OCI-LY7 (cell line): ENCODE results near the gene IPO11. TPM values are rescaled to one million over a fixed set of nuclear protein-coding genes. Genes with fewer than 3 reads are reported as not detected.
"Not testable (repeated sequence)": the region's sequence is repeated elsewhere in the genome, so short reads cannot be mapped to it uniquely, and the experiment has no call there.

Experiments
- BruUV-seq: library from RNA; stranded (reverse); fragments of 400-500 nt; replicated peaks from 2 replicates; lab custom pipeline; 2021; lab: Mats Ljungman, UMichigan
- CTCF ChIA-PET: fragments of 300-600 bp; sonication (Branson Sonifier 250); formaldehyde crosslinking; loops from one replicate; lab custom pipeline; 2022; ENCODE audit warnings: antibody characterized with exemption; ENCODE audit not compliant: unreplicated experiment; lab: Charles Lee
- POLR2A ChIA-PET: fragments of 300-600 bp; sonication (Branson Sonifier 250); formaldehyde crosslinking; loops from one replicate; lab custom pipeline; 2022; ENCODE audit warnings: antibody characterized with exemption; lab: Charles Lee
- DNase-seq: peaks from one replicate; pipeline ENCODE4 v3.0.0-alpha.2; 2015; ENCODE audit warnings: low spot score
- H2AFZ ChIP-seq: fragments of 200-600 bp; sonication (generic), shearing (Covaris generic); 2 replicates; pipeline ENCODE4 v1.6.1; 2014; ENCODE audit warnings: mild to moderate bottlenecking, antibody characterized with exemption, low read length, moderate library complexity
- H3K27ac ChIP-seq: fragments of 200-600 bp; sonication (generic); 2 replicates; pipeline ENCODE4 v1.5.1; 2014; ENCODE audit warnings: mixed run types, low read depth, mild to moderate bottlenecking, moderate library complexity, low read length, inconsistent platforms; ENCODE audit not compliant: poor library complexity, severe bottlenecking
- H3K36me3 ChIP-seq: fragments of 200-600 bp; sonication (generic); 2 replicates; pipeline ENCODE4 v1.6.1; 2014; ENCODE audit warnings: mild to moderate bottlenecking, antibody characterized with exemption, low read length, moderate library complexity, mixed read lengths; ENCODE audit not compliant: insufficient read depth
- H3K4me1 ChIP-seq: fragments of 200-600 bp; sonication (generic); 2 replicates; pipeline ENCODE4 v1.5.1; 2014; ENCODE audit warnings: mild to moderate bottlenecking, low read length; ENCODE audit not compliant: insufficient read depth, poor library complexity, severe bottlenecking
- H3K4me2 ChIP-seq: fragments of 200-600 bp; sonication (generic); 2 replicates; pipeline ENCODE4 v1.6.1; 2014; ENCODE audit warnings: mild to moderate bottlenecking, low read length
- H3K4me3 ChIP-seq: fragments of 200-600 bp; sonication (generic); 2 replicates; pipeline ENCODE4 v1.5.1; 2014; ENCODE audit warnings: mild to moderate bottlenecking, low read depth, low read length; ENCODE audit not compliant: poor library complexity, severe bottlenecking
- H3K79me2 ChIP-seq: fragments of 200-600 bp; sonication (generic); 2 replicates; pipeline ENCODE4 v1.6.1; 2016; ENCODE audit warnings: low read depth, mild to moderate bottlenecking, low read length, moderate library complexity, mixed read lengths; ENCODE audit not compliant: insufficient read depth
- H3K9me2 ChIP-seq: fragments of 200-600 bp; sonication (generic); 2 replicates; pipeline ENCODE4 v1.6.1; 2016; ENCODE audit warnings: mild to moderate bottlenecking, low read length, mixed read lengths; ENCODE audit not compliant: insufficient read depth
- H3K9me3 ChIP-seq: fragments of 200-600 bp; sonication (generic); 2 replicates; pipeline ENCODE4 v1.6.1; 2014; ENCODE audit warnings: mild to moderate bottlenecking, mixed run types, low read length, mixed read lengths
- H4K20me1 ChIP-seq: fragments of 200-600 bp; sonication (generic); 2 replicates; pipeline ENCODE4 v1.6.1; 2014; ENCODE audit warnings: mild to moderate bottlenecking, antibody characterized with exemption, low read length, moderate library complexity, mixed read lengths; ENCODE audit not compliant: insufficient read depth
- EZH2phosphoT487 ChIP-seq: fragments of 200-600 bp; sonication (generic); IDR thresholded peaks from 2 replicates; pipeline ENCODE4 v1.6.1; 2018; ENCODE audit warnings: low read depth, borderline replicate concordance, mild to moderate bottlenecking, mixed run types, antibody characterized with exemption, low read length, moderate library complexity, mixed read lengths
- intact Hi-C: fragments of 100-400 bp; cut with micrococcal nuclease; formaldehyde crosslinking; loops from one replicate; pipeline ENCODE4 v1.10.0; 2022; ENCODE audit not compliant: unreplicated experiment
- small RNA-seq: library from RNA; depleted of rRNA; stranded (forward); fragments of <200 nt; gene quantifications from one replicate; pipeline ENCODE3, GENCODE V24; 2014
- total RNA-seq, 2 experiments: library from RNA; depleted of rRNA in 1 of 2; stranded (reverse); fragments of >200 nt in 1 of 2; shearing (Covaris generic) in 1 of 2; gene quantifications; 2 replicates each; pipeline ENCODE4 v1.2.3, GENCODE V29; 2014 to 2022
- TF ChIP-seq, protein P1 (sequence below): fragments of 200-600 bp; sonication (generic); conservative IDR thresholded peaks from 2 replicates; pipeline ENCODE4 v1.5.1; 2014; ENCODE audit warnings: mild to moderate bottlenecking, antibody characterized with exemption, low read length, moderate library complexity, mixed read lengths

The IPO11 gene
- total RNA-seq, 2 experiments from 2014 or later: 26.1 to 59.9 TPM

DNA sequence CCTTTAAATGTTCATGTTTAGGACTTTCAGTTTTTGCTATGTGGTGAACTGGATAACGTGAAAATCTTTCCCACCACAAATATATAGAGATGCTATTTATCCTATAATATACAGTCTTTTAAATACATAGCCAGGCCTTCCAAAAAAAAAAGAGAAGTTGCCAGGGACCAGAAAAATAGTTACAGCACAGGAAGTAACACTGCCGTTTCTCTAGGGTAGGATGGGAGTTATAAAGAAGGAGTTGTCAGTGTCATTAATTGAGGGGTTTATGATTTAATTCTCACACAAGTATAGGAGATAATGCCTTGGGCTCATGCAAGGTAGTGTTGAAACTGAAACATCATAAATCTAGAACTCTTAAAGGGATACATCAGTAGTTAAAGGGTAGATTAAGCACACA, 250.0 kb downstream of the IPO11 start:
- POLR2A ChIA-PET: interaction anchor here (0.6 kb wide), 1 partner anchor 12 kb away, joined by 3 read pairs; no protein-coding TSS in a partner anchor
- Histone ChIP-seq H3K9me2 (no peaks in the 10 kb centered on the region), H3K9me3 (no peaks in the 10 kb centered on the region), H3K4me1 (no peaks in the 10 kb centered on the region), H2AFZ (no peak overlapping the region), H3K4me3 (no peak overlapping the region), H3K4me2 (no peak overlapping the region), H3K36me3 (no peaks in the 10 kb centered on the region), H3K27ac (no peak overlapping the region), H4K20me1 (no peaks in the 10 kb centered on the region), H3K79me2 (no peaks in the 10 kb centered on the region)
- CTCF ChIA-PET: no interaction called here
- TF ChIP-seq EZH2phosphoT487: no peak
- TF ChIP-seq, protein P1, sequence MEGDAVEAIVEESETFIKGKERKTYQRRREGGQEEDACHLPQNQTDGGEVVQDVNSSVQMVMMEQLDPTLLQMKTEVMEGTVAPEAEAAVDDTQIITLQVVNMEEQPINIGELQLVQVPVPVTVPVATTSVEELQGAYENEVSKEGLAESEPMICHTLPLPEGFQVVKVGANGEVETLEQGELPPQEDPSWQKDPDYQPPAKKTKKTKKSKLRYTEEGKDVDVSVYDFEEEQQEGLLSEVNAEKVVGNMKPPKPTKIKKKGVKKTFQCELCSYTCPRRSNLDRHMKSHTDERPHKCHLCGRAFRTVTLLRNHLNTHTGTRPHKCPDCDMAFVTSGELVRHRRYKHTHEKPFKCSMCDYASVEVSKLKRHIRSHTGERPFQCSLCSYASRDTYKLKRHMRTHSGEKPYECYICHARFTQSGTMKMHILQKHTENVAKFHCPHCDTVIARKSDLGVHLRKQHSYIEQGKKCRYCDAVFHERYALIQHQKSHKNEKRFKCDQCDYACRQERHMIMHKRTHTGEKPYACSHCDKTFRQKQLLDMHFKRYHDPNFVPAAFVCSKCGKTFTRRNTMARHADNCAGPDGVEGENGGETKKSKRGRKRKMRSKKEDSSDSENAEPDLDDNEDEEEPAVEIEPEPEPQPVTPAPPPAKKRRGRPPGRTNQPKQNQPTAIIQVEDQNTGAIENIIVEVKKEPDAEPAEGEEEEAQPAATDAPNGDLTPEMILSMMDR: no peak
- BruUV-seq: no TSS peak
- intact Hi-C loops: no loop called here
- DNase-seq: no peak

DNA sequence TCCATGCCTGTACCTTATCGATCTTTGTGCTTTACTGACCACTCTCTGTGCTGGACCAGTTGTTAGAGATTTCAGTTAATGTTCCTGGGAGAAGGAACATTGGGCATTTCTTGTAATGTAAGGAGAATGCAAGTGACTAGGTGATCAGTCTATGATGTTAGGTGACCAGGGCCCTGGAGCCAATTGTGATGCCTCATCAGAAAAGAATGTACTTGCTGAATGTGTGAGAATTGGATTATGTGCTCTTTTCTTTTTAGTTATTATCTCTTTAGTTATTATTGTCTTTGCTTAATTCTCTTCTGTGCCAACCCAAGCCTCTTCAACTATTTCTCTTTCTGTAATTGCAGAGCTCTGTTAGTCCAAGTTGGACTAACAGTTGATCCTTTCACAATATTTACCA, 258.9 kb downstream of the IPO11 start:
- Histone ChIP-seq H3K4me3 (no peak overlapping the region), H4K20me1 (no peaks in the 10 kb centered on the region), H3K9me3 (no peaks in the 10 kb centered on the region), H2AFZ (no peak overlapping the region), H3K4me1 (no peaks in the 10 kb centered on the region), H3K79me2 (no peaks in the 10 kb centered on the region), H3K27ac (no peak overlapping the region), H3K36me3 (no peaks in the 10 kb centered on the region), H3K4me2 (no peak overlapping the region), H3K9me2 (no peaks in the 10 kb centered on the region)
- TF ChIP-seq EZH2phosphoT487: no peak
- TF ChIP-seq, protein P1: no peak
- no peak for DNase-seq
- intact Hi-C loops: no loop called here
- CTCF ChIA-PET: no interaction called here
- POLR2A ChIA-PET: interaction anchor here (0.8 kb wide), 1 partner anchor 17 kb away, joined by 3 read pairs; no protein-coding TSS in a partner anchor
- no TSS peak for BruUV-seq

DNA sequence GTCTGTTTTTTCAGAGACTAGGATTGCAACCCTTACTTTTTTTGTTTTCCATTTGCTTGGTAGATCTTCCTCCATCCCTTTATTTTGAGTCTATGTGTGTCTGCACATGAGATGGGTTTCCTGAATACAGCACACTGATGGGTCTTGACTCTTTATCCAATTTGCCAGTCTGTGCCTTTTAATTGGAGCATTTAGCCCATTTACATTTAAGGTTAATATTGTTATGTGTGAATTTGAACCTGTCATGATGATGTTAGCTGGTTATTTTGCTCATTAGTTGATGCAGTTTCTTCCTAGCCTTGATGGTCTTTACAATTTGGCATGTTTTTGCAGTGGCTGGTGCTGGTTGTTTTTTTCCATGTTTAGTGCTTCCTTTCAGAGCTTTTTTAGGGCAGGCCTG, 264.0 kb downstream of the IPO11 start:
- POLR2A ChIA-PET, intact Hi-C loops, H3K9me2 ChIP-seq, H3K9me3 ChIP-seq, H3K27ac ChIP-seq, DNase-seq, H3K36me3 ChIP-seq, H3K79me2 ChIP-seq, H3K4me1 ChIP-seq, H3K4me3 ChIP-seq, CTCF ChIA-PET, H2AFZ ChIP-seq, BruUV-seq, H3K4me2 ChIP-seq, H4K20me1 ChIP-seq: not testable (repeated sequence)

Small RNA genes lying within 50 kb of the gene (small RNA-seq; reads per million reads assigned to genes)
- gene CKS1BP3 (not detected), gene RNU6-661P (not detected)

Other genes with a start within 250 kb of the IPO11 start
- gene KIF2A, start 106.6 kb upstream of the IPO11 start, total RNA-seq (2014; rRNA removed; shearing (Covaris generic)): 50.3 and 56.9 TPM in 2 replicates
- 90.7 and 112 TPM in 2 replicates for gene KIF2A, start 106.6 kb upstream of the IPO11 start, total RNA-seq (2022)
- 19.6 and 46.4 TPM in 2 replicates for gene DIMT1, start 8.9 kb upstream of the IPO11 start, total RNA-seq (2014; rRNA removed; shearing (Covaris generic))
- gene DIMT1, start 8.9 kb upstream of the IPO11 start, total RNA-seq (2022): 27.8 and 30.1 TPM in 2 replicates
- 1.1 and 1.6 TPM in 2 replicates for gene LRRC70, start 166.1 kb downstream of the IPO11 start, total RNA-seq (2014; rRNA removed; shearing (Covaris generic))
- 1.3 and 1.6 TPM in 2 replicates for gene LRRC70, start 166.1 kb downstream of the IPO11 start, total RNA-seq (2022)